Measurements from ENCODE around the gene PPARA. TPM values are rescaled to one million over a fixed set of nuclear protein-coding genes. Genes with fewer than 3 reads are reported as not detected.

The PPARA gene
- total and polyA plus RNA-seq, 2 donors (not counting 3 experiments of a cell fraction or from before 2014, with no cell fraction given) = 3.1 to 10.7 TPM

GRCh38 chr22:46121079-46121478 is 29.2 kb upstream of the PPARA start:
- no peak for TF ChIP-seq POLR2A (IDR thresholded peaks at IDR 0.05; ENCODE audit: low read depth, low read length)
- TF ChIP-seq, protein P1, sequence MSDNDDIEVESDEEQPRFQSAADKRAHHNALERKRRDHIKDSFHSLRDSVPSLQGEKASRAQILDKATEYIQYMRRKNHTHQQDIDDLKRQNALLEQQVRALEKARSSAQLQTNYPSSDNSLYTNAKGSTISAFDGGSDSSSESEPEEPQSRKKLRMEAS (IDR thresholded peaks at IDR 0.05; ENCODE audit: insufficient read depth, insufficient read length) = no peak
- no peak for TF ChIP-seq EZH2 (IDR thresholded peaks at IDR 0.05; ENCODE audit: borderline replicate concordance, low read depth, low read length, severe bottlenecking)
- no peak for TF ChIP-seq CTCF (IDR thresholded peaks at IDR 0.05; ENCODE audit: extremely low read depth in 1 of 2, insufficient read depth in 1 of 2, low read depth in 1 of 2, low read length in 2 of 2)
- TF ChIP-seq FOS (IDR thresholded peaks at IDR 0.05; ENCODE audit: borderline replicate concordance, insufficient read depth, low read length) = no peak
- no peak for TF ChIP-seq MYC (IDR thresholded peaks at IDR 0.05; ENCODE audit: low read depth, low read length)
- TF ChIP-seq GATA2 (IDR thresholded peaks at IDR 0.05; ENCODE audit: insufficient read depth, insufficient read length, low read depth, low read length) = no peak
- TF ChIP-seq JUN (IDR thresholded peaks at IDR 0.05; ENCODE audit: borderline replicate concordance, insufficient read depth, insufficient read length, low read depth) = no peak
- TF ChIP-seq POLR2AphosphoS5 (IDR thresholded peaks at IDR 0.05; ENCODE audit: insufficient read depth, low read depth, low read length) = no peak
- no peaks in the 10 kb centered on the region for H3K79me2 ChIP-seq (ENCODE audit: control insufficient read depth, insufficient read depth, low read length)
- FAIRE-seq (no peak), DNase-seq (ENCODE audit: low read depth, low spot score) (no peak)
- no peak overlapping the region for H3K9ac ChIP-seq (replicated peaks; ENCODE audit: extremely low read depth, insufficient read depth, low read length)
- POLR2A ChIA-PET = no interaction called here
- dilution Hi-C loops (cut with MboI; ENCODE audit: extremely low pct_ligation_motif_present, low sequenced_read_pairs) (no loop called here), intact Hi-C loops (cut with micrococcal nuclease) (no loop called here)
- no peaks in the 10 kb centered on the region for H3K9me3 ChIP-seq (replicated peaks; ENCODE audit: control insufficient read depth, insufficient read depth, low read length)
- no peaks in the 10 kb centered on the region for H3K4me1 ChIP-seq (ENCODE audit: control insufficient read depth, extremely low read depth, insufficient read depth, low read length)
- BruUV-seq (replicated peaks) = no TSS peak
- no peak overlapping the region for H3K4me3 ChIP-seq (replicated peaks in 1 of 3; ENCODE audit: insufficient read depth in 1 of 3, low read depth in 1 of 3, low read length in 3 of 3)
- H4K20me1 ChIP-seq (replicated peaks; ENCODE audit: control insufficient read depth, extremely low read depth, insufficient read depth, low read length) = no peaks in the 10 kb centered on the region
- no peaks in the 10 kb centered on the region for H3K27me3 ChIP-seq (ENCODE audit: control insufficient read depth in 2 of 2, insufficient read depth in 2 of 2, low read length in 2 of 2)
- H2AFZ ChIP-seq (ENCODE audit: low read depth, low read length) = no peak overlapping the region
- H3K9me1 ChIP-seq (replicated peaks; ENCODE audit: control insufficient read depth, extremely low read depth, insufficient read depth, low read length) = no peaks in the 10 kb centered on the region
- H3K4me2 ChIP-seq (ENCODE audit: insufficient read depth, low read length) = no peak overlapping the region
- CTCF ChIA-PET = interaction anchor here (0.7 to 4.3 kb wide), 11 partner anchors 11 to 421 kb away, joined by 3 to 111 read pairs (median 11); partner anchors contain the start of gene GTSE1
- no peaks in the 10 kb centered on the region for H3K36me3 ChIP-seq (ENCODE audit: control insufficient read depth in 2 of 2, extremely low read depth in 1 of 2, insufficient read depth in 2 of 2, low read length in 2 of 2)
- no peak overlapping the region for H3K27ac ChIP-seq (ENCODE audit: insufficient read depth, low read depth, low read length)
